MV-4-11 (cell line): Measurements from ENCODE around the gene TLE2.
"Not testable (repeated sequence)": the region's sequence is repeated elsewhere in the genome, so short reads cannot be mapped to it uniquely, and the experiment has no call there.

Experiments used
- DNase-seq: peaks from one replicate; lab custom pipeline; 2025; lab: John Stamatoyannopoulos, UW

Gene TLE2

DNA sequence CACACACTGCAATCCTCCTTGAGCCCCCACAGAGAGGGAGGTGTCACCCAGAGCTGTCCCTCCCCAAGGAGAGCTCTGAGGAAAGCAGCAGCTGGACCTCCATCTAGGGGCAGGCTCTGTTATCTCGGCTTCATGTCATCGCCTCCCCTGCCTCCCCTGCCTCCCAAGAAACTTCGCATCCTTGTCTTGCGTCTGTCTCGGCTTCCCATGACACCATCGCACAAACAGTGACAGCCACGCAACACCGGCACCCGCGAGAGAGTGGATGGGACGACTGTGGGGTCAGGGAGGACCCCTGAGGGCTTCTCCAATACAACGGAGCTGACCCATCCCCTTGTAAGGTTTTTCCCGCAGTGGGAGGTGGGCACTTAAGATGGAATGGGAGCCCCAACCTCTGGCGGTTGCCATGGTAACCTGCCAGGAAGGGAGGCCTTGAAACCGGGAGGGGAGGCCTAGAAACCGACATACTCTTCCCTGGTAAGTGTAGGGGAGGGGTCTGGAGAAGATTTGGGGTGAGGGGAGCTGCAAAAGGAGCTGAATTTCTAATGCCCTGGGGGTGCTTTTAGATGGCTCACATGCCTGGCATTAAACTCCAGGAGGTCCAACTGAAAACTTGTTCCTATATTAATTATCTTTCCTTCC is 16.3 kb downstream of the TLE2 start:
- DNase-seq: no peak

DNA sequence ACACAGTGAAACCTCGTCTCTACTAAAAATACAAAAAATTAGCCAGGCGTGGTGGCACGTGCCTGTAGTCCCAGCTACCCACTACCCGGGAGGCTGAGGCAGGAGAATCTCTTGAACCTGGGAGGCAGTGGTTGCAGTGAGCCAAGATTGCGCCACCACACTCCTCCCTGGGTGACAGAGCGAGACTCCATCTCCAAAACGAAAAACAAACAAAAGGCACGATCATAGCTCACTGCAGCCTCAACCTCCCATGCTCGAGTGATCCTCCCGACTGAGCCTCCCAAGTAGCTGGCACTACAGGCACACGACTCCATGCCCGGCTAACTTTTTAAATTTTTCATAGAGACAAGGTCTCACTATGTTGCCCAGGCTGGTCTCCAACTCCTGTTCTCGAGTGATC is 17.0 kb downstream of the TLE2 start:
- not testable (repeated sequence) for DNase-seq

DNA sequence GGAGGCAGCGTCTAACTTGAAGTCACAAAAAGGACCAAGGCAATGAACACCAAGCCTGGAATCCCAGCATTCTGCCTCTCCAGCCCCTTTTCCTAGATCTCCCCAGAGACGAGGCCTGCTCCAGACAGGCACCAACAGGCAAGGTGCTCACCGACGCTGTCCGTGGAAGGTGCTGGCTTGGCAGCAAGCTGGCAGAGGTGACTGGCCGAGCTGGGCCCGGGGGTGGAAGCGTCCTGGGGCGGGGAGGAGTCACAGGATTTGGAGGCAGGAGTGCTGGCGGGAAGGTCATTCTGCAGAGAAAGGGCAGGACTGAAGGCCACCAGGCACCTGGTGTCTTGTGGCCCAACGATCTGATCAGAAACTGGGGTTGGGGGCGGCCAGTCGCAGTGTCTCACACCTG is 18.2 kb downstream of the TLE2 start:
- no peak for DNase-seq

DNA sequence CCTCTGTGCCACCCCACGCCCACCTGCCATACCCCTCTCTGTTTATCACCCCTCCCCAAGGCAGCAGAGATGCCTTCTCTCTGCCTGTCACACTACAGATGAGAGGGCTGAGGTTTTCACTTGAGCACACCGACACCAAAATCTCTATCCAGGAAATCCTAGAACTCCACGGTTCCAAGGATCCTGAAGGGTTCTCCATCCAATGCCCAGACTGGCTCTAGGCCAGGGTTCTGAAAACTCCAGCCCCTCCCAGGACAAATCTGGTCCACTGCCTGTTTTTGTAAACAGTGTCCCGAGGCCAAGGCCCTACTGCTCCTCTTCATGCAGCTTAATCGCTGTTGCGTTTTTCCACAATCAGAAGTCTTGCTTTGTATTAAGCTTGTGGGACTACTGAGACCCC is 20.1 kb downstream of the TLE2 start:
- no peak for DNase-seq

DNA sequence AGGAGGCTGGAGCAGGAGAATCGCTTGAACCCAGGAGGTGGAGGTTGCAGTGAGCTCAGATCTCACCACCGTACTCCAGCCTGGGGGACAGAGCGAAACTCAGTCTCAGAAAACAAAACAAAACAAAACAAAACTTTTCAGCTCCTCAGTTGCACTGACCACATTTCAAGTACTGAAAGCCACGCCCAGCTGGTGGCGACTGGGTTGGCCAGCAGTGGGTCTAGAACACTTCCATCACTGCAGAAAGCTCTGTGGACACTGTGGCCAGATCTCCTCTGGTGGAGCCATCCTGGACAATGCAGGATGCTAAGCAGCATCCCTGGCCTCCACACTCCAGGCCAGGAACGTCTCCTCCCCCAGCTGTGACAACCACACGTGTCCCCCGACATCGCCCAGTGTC is 21.1 kb downstream of the TLE2 start:
- no peak for DNase-seq

DNA sequence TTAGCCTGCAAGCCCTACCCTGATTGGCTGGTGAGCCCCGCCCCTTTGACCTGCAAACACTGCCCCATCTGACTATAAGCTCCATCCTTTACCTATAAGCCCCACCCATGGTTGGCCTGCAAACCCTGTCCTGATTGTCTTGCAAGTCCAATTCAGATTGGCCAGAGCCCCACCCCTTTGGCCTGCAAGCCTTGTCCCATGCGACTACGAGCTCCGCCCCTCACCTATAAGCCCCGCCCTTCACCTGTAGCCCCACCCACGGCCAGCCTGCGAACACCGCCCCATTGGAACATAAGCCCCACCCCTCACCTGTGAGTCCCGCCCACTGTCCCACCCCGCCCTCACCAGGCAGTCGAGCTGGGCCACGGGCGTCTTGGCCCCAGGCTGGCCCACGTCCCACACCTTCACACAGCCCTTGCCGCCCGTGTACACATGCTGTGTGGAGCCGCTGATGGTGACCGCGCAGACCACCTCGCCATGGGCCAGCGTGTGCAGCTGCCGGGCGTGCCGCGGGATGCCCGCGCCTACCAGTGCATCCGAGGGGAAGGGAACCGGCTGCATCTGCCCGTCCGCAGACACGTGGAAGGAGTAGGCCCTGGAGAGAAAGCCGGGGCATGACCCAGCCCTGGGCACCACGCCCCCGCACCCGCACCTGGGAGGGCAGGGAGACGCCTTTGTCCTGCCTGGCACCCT is 22.9 kb downstream of the TLE2 start:
- no peak for DNase-seq

DNA sequence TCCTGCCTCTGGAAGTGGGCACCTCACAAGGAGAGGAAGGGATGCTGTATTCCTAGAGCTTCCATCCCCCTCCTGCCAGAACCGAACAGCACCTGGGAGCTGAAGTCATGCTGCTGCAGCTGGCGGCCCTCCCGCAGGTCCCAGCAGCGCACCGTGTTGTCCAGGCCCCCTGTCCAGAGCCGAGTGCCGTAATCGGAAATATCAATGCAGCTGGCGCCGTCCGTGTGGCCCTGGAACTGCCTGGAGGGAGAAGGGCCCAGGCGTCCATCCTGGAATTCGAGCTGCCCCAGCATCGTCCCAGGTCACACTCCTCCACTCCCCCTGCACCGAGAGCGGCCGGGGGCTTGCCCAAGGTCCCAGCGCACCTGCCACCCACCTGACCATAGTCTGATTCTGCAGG is 23.7 kb downstream of the TLE2 start:
- no peak for DNase-seq

DNA sequence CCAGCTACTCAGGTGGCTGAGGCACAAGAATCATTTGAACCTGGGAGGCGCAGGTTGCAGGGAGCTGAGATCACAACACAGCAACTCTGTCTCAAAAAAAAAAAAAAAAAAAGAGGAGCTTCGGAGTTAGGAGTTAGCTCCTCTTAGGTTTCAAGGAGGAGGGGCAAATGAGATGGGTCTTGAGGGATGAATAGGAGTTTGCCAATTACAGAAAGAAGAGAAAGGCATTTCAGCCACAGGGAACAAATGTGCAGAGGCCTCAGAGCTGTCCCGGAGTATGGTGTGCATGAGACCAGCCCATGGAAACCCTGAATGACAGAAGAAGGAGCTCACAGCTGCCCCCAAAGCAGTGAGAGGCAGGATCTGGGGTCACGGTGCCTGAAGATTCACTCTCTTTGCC is 24.6 kb downstream of the TLE2 start:
- no peak for DNase-seq

DNA sequence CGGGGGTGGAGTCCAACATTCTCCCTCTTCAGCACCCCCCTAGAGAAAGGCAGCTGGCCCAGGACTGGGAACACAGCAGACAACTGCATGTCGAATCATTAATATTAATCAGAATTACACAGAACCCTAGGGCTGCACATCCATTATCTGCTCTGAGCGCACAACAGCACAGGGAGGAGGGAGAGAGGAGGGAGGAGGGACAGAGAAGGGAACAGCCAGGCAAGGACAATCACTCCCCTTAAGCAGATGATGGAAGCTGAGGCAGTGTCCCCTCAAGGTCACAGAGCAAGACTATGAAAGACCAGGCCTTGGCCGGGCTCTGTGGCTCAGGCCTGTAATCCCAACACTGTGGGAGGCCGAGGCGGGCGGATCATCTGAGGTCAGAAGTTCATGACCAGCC is 26.0 kb downstream of the TLE2 start:
- DNase-seq: no peak

DNA sequence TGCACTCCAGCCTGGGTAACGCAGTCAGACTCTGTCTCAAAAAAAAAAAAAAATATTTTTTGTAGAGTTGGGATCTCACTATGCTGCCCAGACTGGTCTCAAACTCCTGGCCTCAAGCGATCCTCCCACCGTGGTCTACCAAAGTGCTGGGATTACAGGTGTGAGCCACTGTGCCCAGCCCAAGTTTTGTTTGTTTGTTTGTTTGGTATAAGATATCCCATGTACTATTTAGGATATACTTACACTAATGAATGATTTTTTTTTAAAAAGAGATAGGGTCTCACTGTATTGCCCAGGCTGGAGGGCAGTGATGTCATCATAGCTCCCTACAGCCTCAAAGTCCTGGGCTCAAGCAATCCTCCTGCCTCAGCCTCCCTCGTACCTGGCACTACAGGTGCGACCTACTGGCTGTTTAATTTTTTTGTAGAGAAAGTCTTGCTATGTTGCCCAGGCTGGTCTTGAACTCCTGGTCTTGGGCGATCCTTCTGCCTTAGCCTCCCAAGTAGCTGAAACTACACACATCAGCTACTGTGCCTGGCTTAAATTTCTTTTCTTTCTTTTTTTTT is 27.8 kb downstream of the TLE2 start:
- no peak for DNase-seq

DNA sequence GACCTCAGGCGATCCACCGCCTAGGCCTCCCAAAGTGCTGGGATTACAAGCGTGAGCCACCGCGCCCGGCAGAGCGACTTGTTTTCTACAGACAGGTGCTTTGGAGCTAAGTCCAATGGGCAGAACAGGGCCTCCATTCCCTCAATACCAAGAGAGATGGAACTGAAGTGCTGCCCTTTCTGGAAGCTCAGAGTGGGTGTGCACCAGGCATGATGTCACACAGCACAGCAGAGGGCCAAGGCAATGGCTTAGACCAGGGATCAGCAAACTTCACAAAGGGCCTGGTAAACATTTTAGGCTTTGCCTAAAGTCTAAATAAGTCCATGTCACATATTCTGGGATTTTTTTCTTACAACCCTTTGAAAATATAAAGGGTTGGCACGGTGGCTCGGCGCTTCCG is 30.4 kb downstream of the TLE2 start:
- no peak for DNase-seq

DNA sequence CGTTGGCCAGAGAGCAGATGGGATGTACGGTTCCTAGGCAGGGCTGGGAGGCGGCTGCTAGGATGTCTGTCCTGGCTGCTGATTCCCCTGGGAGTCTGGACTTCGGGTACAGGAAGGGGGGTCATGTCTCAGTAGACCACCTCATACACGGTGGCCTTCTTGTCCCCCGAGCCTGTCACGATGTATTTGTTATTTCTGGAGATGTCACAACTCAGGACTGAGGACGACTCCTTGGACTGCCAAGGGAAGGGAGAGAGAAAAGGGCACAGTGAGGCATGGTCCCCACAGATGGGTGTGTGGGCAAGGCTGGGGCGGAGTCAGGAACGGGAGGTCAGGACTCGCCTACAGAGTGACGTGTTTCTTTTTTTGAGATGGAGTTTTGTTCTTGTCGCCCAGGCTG is 31.4 kb downstream of the TLE2 start:
- DNase-seq: no peak

DNA sequence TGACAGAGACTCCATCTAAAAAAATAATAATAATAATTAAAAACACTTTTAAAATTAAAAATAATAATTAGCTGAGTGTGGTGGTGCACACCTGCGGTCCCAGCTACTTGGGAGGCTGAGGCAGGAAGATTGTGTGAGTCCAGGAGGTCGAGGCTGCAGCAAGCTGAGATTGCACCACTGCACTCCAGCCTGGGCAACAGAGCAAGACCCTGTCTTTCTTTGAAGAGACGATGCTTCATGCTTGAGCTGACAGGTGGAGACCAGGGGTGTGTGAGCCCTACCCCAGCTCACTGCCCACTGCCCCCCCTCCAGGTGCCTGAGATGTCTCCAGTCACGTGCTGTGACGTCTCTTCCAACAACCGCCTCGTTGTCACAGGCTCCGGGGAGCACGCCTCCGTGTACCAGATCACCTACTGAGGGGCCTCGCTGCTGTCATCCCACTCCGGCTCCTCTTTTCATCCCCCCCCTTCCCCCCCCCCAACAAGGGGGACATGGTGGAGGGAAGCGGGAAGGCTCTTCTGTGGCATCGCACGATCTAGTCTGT is 34.4 kb downstream of the TLE2 start:
- DNase-seq: no peak

DNA sequence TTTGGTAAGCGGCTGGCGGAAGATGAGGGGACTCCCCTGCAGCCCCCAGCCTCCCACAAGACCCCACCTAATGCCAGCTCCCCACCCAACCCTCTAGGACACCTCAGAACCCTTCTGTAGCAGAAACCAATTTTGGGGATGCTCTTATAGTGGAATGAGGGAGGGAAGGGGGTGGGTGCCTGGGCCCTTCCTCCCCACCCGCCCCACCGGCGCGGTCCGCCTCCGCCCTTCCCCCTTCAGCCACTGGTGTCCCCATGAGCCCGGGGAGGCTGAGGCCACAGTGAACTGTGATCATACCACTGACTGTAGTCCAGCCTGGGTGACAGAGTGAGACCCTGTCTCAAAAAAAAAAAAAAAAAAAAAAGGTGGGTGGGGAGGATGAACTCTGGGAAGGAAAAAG is 35.5 kb downstream of the TLE2 start:
- no peak for DNase-seq

DNA sequence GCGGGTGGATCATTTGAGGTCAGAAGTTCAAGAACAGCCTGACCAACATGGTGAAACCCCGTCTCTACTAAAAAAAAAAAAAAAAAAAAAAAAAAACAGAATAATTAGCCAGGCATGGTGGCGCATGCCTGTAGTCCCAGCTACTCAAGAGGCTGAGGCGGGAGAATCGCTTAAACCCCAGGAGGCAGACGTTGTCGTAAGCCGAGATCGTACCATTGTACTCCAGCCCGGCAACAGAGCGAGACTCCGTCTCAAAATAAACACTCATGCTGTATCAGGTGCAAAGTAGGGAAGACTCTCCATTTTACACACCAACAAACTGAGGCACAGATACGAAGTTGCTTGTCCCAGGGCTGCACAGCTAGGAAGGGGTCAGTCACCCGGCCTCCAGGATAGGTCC is 36.1 kb downstream of the TLE2 start:
- DNase-seq: no peak

DNA sequence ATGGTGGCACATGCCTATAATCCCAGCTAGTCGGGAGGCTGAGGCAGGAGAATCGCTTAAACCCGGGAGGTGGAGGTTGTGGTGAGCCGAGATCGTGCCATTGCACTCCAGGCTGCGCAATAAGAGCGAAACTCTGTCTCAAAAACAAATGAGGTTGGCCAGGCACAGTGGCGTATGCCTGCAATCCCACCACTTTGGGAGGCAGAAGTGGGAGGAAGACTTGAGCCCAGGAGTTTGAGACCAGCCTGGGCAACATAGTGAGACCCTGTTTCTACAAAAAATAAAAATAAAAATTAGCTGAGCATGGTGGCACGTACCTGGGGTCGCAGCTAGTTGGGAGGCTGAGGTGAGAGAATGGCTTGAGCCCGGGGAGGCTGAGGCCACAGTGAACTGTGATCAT is 36.7 kb downstream of the TLE2 start:
- DNase-seq: not testable (repeated sequence)

DNA sequence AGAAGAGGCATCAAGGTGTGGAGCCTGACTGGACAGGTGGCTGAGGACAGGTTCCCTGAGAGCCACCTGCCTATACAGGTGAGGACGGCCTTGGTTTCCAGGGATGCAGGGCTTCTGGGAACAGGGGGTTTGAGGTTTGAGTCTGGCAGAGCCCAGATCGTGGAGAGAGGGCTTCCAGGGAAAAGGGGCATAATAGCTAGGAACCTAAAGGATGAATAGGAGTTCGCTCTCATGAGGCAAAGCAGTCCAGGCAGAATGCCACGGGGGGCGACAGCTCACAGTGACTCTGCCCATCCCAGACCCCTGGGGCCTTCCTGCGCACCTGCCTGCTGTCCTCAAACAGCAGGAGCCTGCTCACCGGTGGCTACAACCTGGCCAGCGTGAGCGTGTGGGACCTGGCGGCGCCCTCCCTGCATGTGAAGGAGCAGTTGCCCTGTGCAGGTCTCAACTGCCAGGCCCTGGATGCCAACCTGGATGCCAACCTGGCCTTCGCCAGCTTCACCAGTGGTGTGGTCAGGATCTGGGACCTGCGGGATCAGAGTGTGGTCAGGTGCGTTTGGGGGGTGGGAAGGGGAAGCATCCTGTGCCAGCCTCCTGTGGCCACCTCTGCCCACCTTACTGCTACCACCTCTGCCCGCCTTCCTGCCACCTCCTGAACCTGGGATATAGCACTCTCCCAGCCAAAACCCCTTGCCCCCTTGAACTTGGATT is 39.7 kb downstream of the TLE2 start:
- DNase-seq: no peak

DNA sequence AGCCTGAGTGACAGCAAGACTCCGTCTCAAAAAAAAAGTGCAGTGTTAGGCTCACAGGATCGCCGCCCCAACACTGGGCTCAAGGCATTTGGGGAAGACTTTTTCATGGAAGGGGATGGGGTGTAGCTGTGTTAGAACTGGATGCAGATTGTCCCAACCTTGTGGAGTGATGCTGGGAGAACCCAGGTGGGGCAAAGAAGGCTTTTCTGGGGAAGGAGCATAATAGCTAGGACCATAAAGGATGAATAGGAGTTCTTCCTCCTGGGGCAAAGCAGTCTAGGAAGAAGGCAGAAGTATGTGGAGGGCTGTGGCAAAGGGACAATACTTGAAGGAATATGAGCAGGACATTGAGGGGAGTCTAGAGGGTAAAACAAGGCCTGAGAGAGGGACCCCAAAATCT is 40.5 kb downstream of the TLE2 start:
- DNase-seq: no peak

DNA sequence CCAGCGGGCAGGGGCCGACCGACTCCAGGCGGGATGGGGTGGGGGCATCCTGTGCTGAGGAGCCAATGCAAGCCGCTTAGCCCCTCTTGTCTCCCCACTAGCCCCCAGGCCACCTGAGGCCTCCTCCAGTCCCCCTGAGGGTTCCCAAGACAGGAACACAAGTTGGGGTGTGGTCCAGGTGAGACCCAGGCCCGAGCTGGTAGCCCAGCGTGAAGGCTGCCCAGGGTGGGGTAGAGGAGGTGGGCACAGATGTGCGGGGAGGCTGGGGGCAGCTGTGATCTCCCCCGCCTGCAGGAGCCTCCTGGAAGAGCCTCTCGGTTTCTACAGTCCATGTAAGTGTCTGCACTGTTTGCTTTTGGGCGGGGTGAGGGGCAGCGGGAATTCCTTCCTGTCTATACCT is 41.3 kb downstream of the TLE2 start:
- DNase-seq: no peak

DNA sequence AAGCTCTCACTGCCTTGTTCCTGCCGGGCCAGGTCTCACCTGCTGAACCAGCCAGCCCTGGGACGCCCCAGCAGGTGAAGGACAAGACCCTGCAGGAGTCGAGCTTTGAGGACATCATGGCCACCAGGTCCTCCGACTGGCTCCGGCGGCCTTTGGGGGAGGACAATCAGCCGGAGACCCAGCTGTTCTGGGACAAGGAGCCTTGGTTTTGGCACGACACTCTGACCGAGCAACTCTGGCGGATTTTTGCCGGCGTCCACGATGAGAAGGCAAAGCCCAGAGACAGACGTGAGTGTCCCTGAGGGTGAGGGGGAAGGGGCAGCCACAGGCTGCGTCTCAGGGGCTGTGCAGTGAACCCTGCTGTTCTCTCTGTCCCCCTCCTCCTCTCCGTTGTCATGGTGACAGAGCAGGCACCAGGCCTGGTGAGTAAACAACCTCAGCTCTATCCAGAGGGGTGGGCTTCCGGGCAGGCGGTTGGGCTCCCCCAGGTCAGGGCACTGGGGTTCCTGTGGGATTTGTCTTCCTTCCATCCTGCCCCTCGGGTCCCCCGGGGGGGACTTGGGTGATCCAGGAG is 42.0 kb downstream of the TLE2 start:
- no peak for DNase-seq

DNA sequence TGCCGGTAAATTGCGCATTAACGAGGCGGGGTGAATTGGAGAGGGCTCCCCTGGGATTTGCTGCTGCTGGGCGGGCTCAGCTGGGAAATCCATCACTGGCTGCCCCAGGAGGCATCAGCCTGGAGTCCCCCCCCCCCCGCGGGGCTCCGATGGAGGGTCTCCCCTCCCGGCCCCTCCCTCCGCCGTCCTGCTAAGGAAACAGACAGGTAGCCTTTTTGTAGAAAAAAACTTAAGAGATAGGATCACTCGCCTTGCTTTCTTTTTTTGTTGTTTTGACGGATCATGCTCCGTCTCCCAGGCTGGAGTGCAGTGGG is 44.9 kb downstream of the TLE2 start:
- DNase-seq: no peak

DNA sequence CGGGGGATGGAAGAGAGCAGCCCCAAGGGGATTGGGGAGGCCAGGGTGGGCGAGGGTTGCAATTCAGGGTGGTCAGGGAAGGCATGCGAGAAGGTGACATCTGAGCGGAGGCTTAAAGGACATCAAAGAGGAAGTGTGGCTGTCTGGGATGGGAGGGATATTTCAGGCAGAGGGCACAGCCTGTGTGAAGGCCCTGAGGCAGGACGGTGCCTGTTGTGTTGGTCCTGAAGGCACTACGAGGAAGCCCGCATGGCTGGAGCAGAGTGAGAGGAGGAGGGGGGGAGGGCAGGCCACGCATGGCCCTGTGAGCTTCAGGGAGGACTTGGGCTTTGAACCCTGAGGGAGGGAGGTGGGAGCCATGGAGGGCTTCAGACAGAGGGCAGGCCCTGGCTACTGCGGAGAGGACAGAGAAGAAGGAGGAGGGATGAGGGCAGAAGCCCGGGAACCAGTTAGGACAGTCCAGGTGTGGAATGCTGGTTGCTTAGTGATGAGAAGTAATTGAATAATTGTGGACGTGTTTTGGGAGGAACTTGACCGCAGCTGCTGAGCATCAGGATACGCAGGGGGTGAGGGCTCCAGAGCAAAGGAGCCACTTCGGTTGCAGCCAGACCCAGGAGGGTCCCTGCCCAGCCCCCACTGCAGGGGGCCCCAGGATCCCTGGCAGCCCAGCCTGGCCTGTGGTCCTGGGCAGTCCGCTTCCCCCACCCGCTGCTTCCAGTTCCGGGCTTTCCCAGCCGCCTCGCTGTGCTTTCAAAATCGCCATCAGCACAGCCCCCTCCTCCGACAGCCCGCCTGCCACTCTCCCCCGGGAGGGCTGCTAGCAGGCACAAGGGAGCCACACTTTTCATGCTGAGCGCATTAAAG is 45.5 kb downstream of the TLE2 start:
- DNase-seq: no peak
